HepG2 (cell line): ENCODE results near the gene PEX12. TPM values are rescaled to one million over a fixed set of nuclear protein-coding genes. Genes with fewer than 3 reads are reported as not detected.

Experiments used
- PHB2 ChIP-seq: fragments of 450-650 bp; IDR thresholded peaks from 2 replicates; pipeline ENCODE4 v1.6.1; 2018; ENCODE audit not compliant: partially characterized antibody
- ZNF224 ChIP-seq: sonication (generic); formaldehyde crosslinking; IDR thresholded peaks from 2 replicates; pipeline ENCODE4 v1.5.0; 2020; ENCODE audit warnings: mild to moderate bottlenecking, missing genetic modification reagents
- ZNF724P ChIP-seq: sonication (generic); formaldehyde crosslinking; IDR thresholded peaks from 2 replicates; pipeline ENCODE4 v1.8.0; 2022; ENCODE audit warnings: missing genetic modification reagents, borderline replicate concordance
- polyA plus RNA-seq, 8 experiments: library from polyadenylated mRNA; depleted of rRNA in 3 of 8; stranded (reverse) in 7 of 8; unstranded in 1 of 8; fragments of >200 nt; fragmentation: Illumina TruSeq in 4 of 8; extraction: Trizol in 4 of 8; gene quantifications; 2 replicates each; pipeline versions ENCODE4 v1.2.1 to v1.2.3, GENCODE V29; 2011 to 2016; ENCODE audit warnings: low read depth in 4 of 8, missing spikeins in 1 of 8, mixed read lengths in 1 of 8; ENCODE audit not compliant: insufficient read depth in 1 of 8
- total RNA-seq, 5 experiments: library from RNA; depleted of rRNA; stranded (reverse); fragments of >200 nt; fragmentation: Illumina TruSeq; extraction: Trizol; gene quantifications; 2 replicates each; pipeline ENCODE4 v1.2.3, GENCODE V29; 2016; ENCODE audit warnings: low read depth in 1 of 5
- TF ChIP-seq, protein P1 (sequence below): sonication (generic); formaldehyde crosslinking; IDR thresholded peaks from 2 replicates; pipeline ENCODE4 v1.8.0; 2022; ENCODE audit warnings: missing genetic modification reagents, mild to moderate bottlenecking, inconsistent platforms, borderline replicate concordance
- TF ChIP-seq, protein P2 (sequence below), 2 experiments: sonication (generic) in 1 of 2; formaldehyde crosslinking in 1 of 2; IDR thresholded peaks; 2 replicates each; pipeline versions ENCODE4 v1.4.0 to v1.6.1; 2016 to 2020; ENCODE audit warnings: borderline replicate concordance in 1 of 2, low read depth in 1 of 2, mild to moderate bottlenecking in 1 of 2, missing genetic modification reagents in 1 of 2

PEX12 gene
- total and polyA plus RNA-seq, 2 of the 13 experiments (the other 11 are each of a cell fraction or from before 2014, with no cell fraction given), result 5.1 to 11.9 TPM

DNA sequence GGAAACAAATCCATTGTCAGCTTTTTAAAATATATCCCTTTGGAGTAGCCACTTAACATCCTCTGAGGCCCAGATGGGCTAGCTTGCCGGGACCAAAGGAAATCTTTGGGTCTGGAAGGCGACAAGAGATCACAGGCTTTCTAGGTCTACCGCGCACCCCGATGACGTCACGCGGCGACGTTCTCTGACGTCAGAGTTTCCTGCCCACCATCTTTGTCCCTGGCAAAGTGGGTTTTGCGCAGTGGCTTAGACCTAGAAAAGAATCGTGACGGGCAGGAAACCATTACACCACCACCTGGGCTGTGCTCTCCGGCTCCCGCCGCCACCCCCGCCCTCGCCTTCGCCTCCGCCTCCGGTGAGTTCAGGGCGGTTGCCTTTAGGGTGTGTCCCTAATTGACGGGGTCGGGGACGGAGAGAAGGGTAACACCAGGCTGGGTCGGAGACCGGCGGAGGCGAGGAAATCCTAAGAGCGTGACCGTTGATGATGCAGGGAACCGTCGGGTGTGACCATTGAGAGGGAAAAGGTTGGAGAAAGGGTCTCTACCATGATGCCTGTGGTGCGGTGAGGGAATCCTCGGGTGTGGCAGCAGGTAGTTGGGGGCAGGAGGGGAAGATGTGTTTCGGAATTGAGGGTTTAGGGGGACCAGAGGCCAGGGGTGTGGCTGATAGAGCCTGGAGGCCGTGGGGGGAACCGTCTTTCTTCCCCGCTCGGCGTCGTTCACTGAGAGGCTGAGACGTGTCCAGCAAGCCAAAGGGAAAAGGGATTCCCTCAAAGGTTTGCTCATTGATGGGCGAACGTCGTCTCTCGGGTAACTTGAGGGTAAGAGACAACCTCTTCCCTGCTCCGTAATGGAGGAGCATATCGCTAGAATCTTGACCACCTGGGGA lies 8.9 kb upstream of the PEX12 start, which contains the start of gene AP2B1 (continued):
- TF ChIP-seq, protein P1, sequence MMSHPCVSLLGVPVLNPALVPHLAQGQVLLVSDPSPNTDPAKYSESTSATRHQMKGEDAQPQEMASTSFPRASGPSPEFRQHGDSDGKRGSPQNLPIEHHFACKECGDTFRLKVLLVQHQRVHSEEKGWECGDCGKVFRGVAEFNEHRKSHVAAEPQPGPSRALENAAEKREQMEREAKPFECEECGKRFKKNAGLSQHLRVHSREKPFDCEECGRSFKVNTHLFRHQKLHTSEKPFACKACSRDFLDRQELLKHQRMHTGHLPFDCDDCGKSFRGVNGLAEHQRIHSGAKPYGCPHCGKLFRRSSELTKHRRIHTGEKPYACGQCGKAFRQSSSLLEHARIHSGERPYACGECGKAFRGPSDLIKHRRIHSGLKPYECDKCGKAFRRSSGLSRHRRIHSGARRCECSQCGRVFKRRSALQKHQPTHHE (CRISPR knock-in tag), result peak; percentile 56; the same call in 1 of the 2 replicates
- TF ChIP-seq ZNF724P (CRISPR knock-in tag), result peak; percentile 58; the same call in 1 of the 2 replicates
- peak; percentile 60; the same call in 1 of the 2 replicates for TF ChIP-seq ZNF224 (CRISPR knock-in tag)
- TF ChIP-seq, protein P2, sequence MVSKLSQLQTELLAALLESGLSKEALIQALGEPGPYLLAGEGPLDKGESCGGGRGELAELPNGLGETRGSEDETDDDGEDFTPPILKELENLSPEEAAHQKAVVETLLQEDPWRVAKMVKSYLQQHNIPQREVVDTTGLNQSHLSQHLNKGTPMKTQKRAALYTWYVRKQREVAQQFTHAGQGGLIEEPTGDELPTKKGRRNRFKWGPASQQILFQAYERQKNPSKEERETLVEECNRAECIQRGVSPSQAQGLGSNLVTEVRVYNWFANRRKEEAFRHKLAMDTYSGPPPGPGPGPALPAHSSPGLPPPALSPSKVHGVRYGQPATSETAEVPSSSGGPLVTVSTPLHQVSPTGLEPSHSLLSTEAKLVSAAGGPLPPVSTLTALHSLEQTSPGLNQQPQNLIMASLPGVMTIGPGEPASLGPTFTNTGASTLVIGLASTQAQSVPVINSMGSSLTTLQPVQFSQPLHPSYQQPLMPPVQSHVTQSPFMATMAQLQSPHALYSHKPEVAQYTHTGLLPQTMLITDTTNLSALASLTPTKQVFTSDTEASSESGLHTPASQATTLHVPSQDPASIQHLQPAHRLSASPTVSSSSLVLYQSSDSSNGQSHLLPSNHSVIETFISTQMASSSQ (IDR thresholded peaks at IDR 0.05; ENCODE audit: low read depth), result no peak
- TF ChIP-seq, protein P2 (CRISPR knock-in tag; IDR thresholded peaks at IDR 0.05; ENCODE audit: borderline replicate concordance), result no peak
- no peak for TF ChIP-seq PHB2
